OCI-LY3 (cell line): ENCODE results near the gene TTYH2.
"Not testable (repeated sequence)": the region's sequence is repeated elsewhere in the genome, so short reads cannot be mapped to it uniquely, and the experiment has no call there.

Source experiments
- H2AFZ ChIP-seq: fragments of 200-600, 300-600 bp; shearing (Covaris generic); 2 replicates; pipeline ENCODE4 v1.6.0; 2014; ENCODE audit warnings: antibody characterized with exemption, low read depth, low read length
- H3K27ac ChIP-seq: fragments of 200-600, 300-600 bp; sonication (generic); 2 replicates; pipeline ENCODE4 v1.5.1; 2014; ENCODE audit warnings: mild to moderate bottlenecking, low read length, moderate library complexity, mixed read lengths
- H3K27me3 ChIP-seq: fragments of 200-600, 300-600 bp; sonication (generic); 2 replicates; pipeline ENCODE4 v1.6.1; 2014; ENCODE audit warnings: low read depth, low read length, mixed read lengths
- H3K36me3 ChIP-seq: fragments of 200-600, 300-600 bp; sonication (generic); replicated peaks from 2 replicates; pipeline ENCODE3; 2014; ENCODE audit warnings: low read depth, low read length, mixed read lengths
- H3K4me1 ChIP-seq: fragments of 300-600, 200-600 bp; sonication (generic); 2 replicates; pipeline ENCODE4 v1.6.1; 2014; ENCODE audit warnings: low read length, mixed read lengths
- H3K4me2 ChIP-seq: fragments of 200-600, 300-600 bp; sonication (generic); 2 replicates; pipeline ENCODE4 v1.6.1; 2014; ENCODE audit warnings: low read length, mixed read lengths
- H3K4me3 ChIP-seq: fragments of 300-600, 200-600 bp; sonication (generic); 2 replicates; pipeline ENCODE4 v1.5.1; 2014; ENCODE audit warnings: antibody characterized with exemption, mild to moderate bottlenecking, low read length, moderate library complexity
- H3K79me2 ChIP-seq: fragments of 300-600, 200-600 bp; shearing (Covaris generic); 2 replicates; pipeline ENCODE4 v1.6.1; 2014; ENCODE audit warnings: mild to moderate bottlenecking, low read length, mixed read lengths
- H3K9ac ChIP-seq: fragments of 300-600, 200-600 bp; shearing (Covaris generic); 2 replicates; pipeline ENCODE4 v1.6.0; 2014; ENCODE audit warnings: mild to moderate bottlenecking, low read length, moderate library complexity
- H3K9me3 ChIP-seq: fragments of 200-600, 300-600 bp; shearing (Covaris generic); 2 replicates; pipeline ENCODE4 v1.6.1; 2014; ENCODE audit warnings: low read length, mixed read lengths; ENCODE audit not compliant: insufficient read depth
- H4K20me1 ChIP-seq: fragments of 200-600, 300-600 bp; sonication (generic); 2 replicates; pipeline ENCODE4 v1.6.1; 2016; ENCODE audit warnings: low read length, mixed read lengths; ENCODE audit not compliant: insufficient read depth
- EZH2phosphoT487 ChIP-seq: fragments of 200-600 bp; shearing (Covaris generic); IDR thresholded peaks from 2 replicates; pipeline ENCODE4 v1.6.1; 2018; ENCODE audit warnings: antibody characterized with exemption, mixed run types, low read depth
- TF ChIP-seq, protein P1 (sequence below): fragments of 200-600, 300-600 bp; sonication (generic); IDR thresholded peaks from 2 replicates; pipeline ENCODE4 v1.5.1; 2014; ENCODE audit warnings: antibody characterized with exemption, low read length, low read depth

TTYH2 gene

DNA sequence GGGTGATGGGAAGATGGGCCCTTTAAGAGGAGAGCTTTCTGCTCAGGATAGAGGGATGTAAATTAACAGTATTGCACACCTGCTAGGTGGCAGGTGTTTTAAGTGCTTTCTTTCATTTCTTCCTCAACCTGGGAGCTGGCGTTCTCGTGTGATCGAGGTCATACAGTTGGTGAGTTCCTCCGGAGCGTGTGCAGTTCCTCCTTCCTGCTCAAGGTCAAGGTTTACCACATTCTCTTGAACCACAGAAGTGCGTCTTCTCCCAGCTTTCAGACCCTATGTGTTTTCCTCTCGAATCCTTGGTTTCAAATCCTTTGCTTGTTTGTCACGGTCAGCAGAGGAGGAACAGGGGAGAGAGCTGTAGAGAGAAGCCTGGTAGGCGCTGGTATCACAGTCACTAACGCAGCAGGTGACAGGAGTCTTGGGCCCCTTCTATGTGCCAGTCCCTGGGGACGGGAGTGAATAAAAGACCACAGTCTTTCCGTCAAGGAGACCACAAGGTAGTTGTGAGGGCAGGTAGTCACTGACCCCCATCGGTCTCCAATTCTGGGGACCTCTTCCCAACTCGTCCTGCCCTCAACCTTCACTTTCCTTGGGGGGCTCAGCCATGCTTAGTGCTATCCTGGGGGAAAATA lies 61.5 kb downstream of the TTYH2 start:
- no peaks in the 10 kb centered on the region for H3K4me1 ChIP-seq
- no peak overlapping the region for H3K27ac ChIP-seq
- no peaks in the 10 kb centered on the region for H3K27me3 ChIP-seq
- H4K20me1 ChIP-seq: no peaks in the 10 kb centered on the region
- H3K4me2 ChIP-seq: no peak overlapping the region
- no peak overlapping the region for H3K4me3 ChIP-seq
- TF ChIP-seq, protein P1, sequence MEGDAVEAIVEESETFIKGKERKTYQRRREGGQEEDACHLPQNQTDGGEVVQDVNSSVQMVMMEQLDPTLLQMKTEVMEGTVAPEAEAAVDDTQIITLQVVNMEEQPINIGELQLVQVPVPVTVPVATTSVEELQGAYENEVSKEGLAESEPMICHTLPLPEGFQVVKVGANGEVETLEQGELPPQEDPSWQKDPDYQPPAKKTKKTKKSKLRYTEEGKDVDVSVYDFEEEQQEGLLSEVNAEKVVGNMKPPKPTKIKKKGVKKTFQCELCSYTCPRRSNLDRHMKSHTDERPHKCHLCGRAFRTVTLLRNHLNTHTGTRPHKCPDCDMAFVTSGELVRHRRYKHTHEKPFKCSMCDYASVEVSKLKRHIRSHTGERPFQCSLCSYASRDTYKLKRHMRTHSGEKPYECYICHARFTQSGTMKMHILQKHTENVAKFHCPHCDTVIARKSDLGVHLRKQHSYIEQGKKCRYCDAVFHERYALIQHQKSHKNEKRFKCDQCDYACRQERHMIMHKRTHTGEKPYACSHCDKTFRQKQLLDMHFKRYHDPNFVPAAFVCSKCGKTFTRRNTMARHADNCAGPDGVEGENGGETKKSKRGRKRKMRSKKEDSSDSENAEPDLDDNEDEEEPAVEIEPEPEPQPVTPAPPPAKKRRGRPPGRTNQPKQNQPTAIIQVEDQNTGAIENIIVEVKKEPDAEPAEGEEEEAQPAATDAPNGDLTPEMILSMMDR: no peak
- no peak for TF ChIP-seq EZH2phosphoT487
- no peaks in the 10 kb centered on the region for H3K9me3 ChIP-seq
- no peaks in the 10 kb centered on the region for H3K36me3 ChIP-seq
- H2AFZ ChIP-seq: 0 out of 2 replicates have a peak overlapping the region, but pooled peaks have one; percentile 65
- H3K9ac ChIP-seq: no peak overlapping the region
- H3K79me2 ChIP-seq: no peaks in the 10 kb centered on the region

DNA sequence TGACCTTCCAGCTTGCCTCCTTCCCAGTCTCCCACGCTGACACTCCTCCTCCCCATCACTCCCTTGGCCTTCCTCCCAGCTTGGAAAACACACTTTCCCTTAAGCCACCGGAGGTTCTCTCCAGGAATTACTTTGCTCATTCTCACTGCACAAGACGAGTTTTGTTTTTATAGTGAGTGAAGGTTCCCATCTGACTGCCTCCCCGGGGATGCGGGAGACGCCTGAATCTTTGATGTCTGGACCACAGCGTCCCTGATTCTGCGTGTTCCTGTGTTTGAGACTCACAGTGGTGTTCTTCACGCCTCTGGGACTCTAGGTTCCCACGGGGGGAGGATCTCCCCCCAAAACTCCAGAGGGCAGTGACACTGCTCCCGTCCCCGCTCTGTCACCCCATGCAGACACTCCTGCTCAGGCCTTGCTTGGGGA lies 62.7 kb downstream of the TTYH2 start:
- Histone ChIP-seq H3K9ac (no peak overlapping the region), H3K36me3 (no peaks in the 10 kb centered on the region), H3K27ac (no peak overlapping the region), H3K27me3 (no peaks in the 10 kb centered on the region), H3K4me3 (no peak overlapping the region), H4K20me1 (no peaks in the 10 kb centered on the region), H3K79me2 (no peaks in the 10 kb centered on the region), H2AFZ (no peak overlapping the region), H3K4me2 (no peak overlapping the region), H3K9me3 (no peaks in the 10 kb centered on the region), H3K4me1 (no peaks in the 10 kb centered on the region)
- TF ChIP-seq, protein P1: no peak
- TF ChIP-seq EZH2phosphoT487: no peak

GRCh38 chr17:74276541-74277009 lies 63.2 kb downstream of the TTYH2 start:
- H3K27ac ChIP-seq: no peak overlapping the region
- H4K20me1 ChIP-seq: no peaks in the 10 kb centered on the region
- H3K27me3 ChIP-seq: no peaks in the 10 kb centered on the region
- H2AFZ ChIP-seq: no peak overlapping the region
- H3K36me3 ChIP-seq: no peaks in the 10 kb centered on the region
- H3K9me3 ChIP-seq: no peaks in the 10 kb centered on the region
- H3K4me3 ChIP-seq: no peak overlapping the region
- no peak for TF ChIP-seq EZH2phosphoT487
- TF ChIP-seq, protein P1: no peak
- no peak overlapping the region for H3K4me2 ChIP-seq
- no peak overlapping the region for H3K9ac ChIP-seq
- H3K79me2 ChIP-seq: no peaks in the 10 kb centered on the region
- H3K4me1 ChIP-seq: no peaks in the 10 kb centered on the region

DNA sequence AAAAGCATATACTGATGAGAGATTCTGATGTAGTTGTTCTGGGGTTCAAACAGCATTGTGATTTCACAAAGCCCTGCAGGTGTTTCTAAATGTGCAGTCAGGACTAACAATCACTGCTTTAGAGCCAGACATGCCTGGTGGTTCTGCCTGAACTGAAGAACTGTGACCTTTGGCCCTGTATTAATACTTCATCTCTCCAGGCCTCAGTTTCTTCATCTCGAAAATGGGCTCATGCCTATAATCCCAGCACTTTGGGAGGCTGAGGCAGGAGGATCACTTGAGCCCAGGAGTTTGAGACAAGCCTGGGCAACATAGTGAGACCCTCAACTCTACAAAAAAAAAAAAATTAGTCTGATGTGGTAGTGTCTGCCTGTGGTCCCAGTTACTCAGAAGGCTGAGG lies 64.6 kb downstream of the TTYH2 start:
- Histone ChIP-seq H2AFZ (no peak overlapping the region), H3K27me3 (no peaks in the 10 kb centered on the region), H3K4me1 (no peaks in the 10 kb centered on the region), H3K9me3 (no peaks in the 10 kb centered on the region), H3K4me2 (no peak overlapping the region), H3K27ac (no peak overlapping the region), H3K4me3 (no peak overlapping the region), H3K79me2 (no peaks in the 10 kb centered on the region), H4K20me1 (no peaks in the 10 kb centered on the region), H3K9ac (no peak overlapping the region), H3K36me3 (no peaks in the 10 kb centered on the region)
- TF ChIP-seq, protein P1: no peak
- no peak for TF ChIP-seq EZH2phosphoT487

- H4K20me1 ChIP-seq, H3K4me3 ChIP-seq, H3K9ac ChIP-seq, H3K4me1 ChIP-seq, H3K27ac ChIP-seq, H3K27me3 ChIP-seq, H3K36me3 ChIP-seq, H3K79me2 ChIP-seq, H2AFZ ChIP-seq, H3K4me2 ChIP-seq, H3K9me3 ChIP-seq: not testable (repeated sequence)
Observed at GRCh38 chr17:74279617-74280016, 66.2 kb downstream of the TTYH2 start.
